GM12865 (cell line): ENCODE measurements around the gene SLC7A9.
A peak's percentile ranks its signal among the peaks of the same experiment; 100 is the strongest.

ENCODE experiments used
- DNase-seq: peaks from one replicate; pipeline ENCODE4 v3.0.0; 2010; ENCODE audit warnings: low read depth
- H3K4me3 ChIP-seq: 2 replicates; pipeline ENCODE4 v1.5.1; 2011; ENCODE audit warnings: mild to moderate bottlenecking, low read depth, low read length, control low read depth
- CTCF ChIP-seq: IDR thresholded peaks from 2 replicates; pipeline ENCODE4 v1.5.1; 2011; ENCODE audit warnings: low read length, control low read depth, low read depth, inconsistent platforms; ENCODE audit not compliant: insufficient read depth; ENCODE audit errors: missing control alignments

The SLC7A9 gene

GRCh38 chr19:32895384-32895783, 25.8 kb upstream of the SLC7A9 start:
- H3K4me3 ChIP-seq = no peak overlapping the region
- peak; percentile 58 for DNase-seq
- TF ChIP-seq CTCF = no peak

GRCh38 chr19:32891609-32892008, 22.0 kb upstream of the SLC7A9 start:
- no peak for TF ChIP-seq CTCF
- no peak overlapping the region for H3K4me3 ChIP-seq
- no peak for DNase-seq

GRCh38 chr19:32890841-32891240, 21.3 kb upstream of the SLC7A9 start:
- no peak for DNase-seq
- H3K4me3 ChIP-seq = no peak overlapping the region
- no peak for TF ChIP-seq CTCF

- no peak for DNase-seq
- no peak overlapping the region for H3K4me3 ChIP-seq
- no peak for TF ChIP-seq CTCF
Measured at GRCh38 chr19:32890326-32890725, 20.8 kb upstream of the SLC7A9 start.

- no peak for DNase-seq
- no peak overlapping the region for H3K4me3 ChIP-seq
- no peak for TF ChIP-seq CTCF
Measured at GRCh38 chr19:32889137-32889934, 19.8 kb upstream of the SLC7A9 start.

- TF ChIP-seq CTCF = no peak
- no peak for DNase-seq
Measured at GRCh38 chr19:32887572-32888215, 18.1 kb upstream of the SLC7A9 start.

More at GRCh38 chr19:32887572-32888215, 18.1 kb upstream of the SLC7A9 start:
- H3K4me3 ChIP-seq = no peak overlapping the region
